HG02840 (cell line): ENCODE measurements around the gene DIPK2B.

ENCODE experiments used
- ATAC-seq: cut with Tn5 transposase; IDR thresholded peaks from one replicate; pipeline ENCODE4 v1.9.1; 2021; ENCODE audit warnings: mild to moderate bottlenecking, moderate library complexity, moderate number of reproducible peaks; ENCODE audit not compliant: unreplicated experiment, low FRiP score

DIPK2B gene

DNA sequence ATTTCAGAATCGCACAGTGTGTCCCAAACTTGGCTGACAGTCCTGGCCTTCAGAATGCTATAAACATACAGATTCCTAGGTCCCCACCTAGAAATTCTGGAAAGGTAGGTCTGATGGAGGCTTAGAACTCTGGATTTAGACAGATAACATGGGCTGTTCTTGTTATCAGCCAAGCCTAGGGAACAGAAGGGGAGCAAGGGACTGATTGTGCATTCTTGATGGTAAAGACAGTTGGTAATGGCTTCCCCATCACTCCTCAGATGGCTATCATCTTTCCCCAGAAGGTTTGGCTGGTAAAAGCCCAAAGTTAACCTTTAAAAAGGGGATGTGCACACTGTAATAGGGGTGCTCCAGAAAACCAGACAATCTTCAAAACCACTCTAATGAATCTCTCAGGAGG, 35.7 kb downstream of the DIPK2B start:
- ATAC-seq = no peak

DNA sequence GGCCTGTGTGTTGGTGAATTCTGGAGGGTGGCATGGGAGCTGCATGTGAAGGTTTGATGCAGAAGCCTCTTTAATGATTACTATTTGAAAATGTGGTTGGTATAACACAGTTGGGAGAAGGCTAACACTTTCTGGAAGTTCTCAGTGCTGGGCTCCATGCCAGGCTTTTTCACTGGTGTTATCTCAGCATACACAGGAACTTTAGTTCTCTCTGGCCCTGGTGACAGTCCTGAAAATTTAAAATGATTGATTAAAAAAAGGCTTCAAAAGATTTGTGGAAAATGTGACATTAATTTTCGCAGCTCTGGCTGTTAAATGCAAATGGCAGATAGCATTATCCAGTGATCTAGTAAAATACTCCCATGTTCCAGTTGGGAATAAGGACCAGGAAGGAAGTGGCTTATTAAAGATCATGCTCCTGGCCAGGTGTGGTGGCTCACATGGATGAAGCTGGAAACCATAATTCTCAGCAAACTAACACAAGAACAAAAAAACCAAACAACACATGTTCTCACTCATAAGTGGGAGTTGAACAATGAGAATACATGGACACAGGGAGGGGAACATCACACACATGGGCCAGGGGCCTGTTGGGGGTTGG, 36.6 kb downstream of the DIPK2B start:
- no peak for ATAC-seq

DNA sequence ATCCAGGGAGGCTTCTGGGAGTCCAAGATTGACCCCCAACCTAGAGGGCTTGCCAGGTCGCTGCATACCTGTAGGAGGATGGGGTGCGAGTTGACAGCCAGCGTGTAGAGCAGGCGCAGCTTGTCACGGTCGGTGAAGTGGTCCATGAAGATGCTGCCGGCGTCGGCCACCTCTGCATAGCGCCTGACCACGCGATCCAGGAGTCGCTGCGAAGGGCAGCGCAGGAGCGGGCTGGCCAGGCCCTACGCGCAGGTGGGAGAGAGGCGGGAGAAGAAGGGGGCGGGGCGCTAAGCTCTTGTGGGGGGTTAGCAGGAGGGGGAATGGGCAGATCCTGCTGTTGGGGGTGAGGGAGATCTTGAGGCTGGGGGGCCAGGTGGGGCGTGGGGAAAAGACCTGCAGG, 43.0 kb downstream of the DIPK2B start:
- ATAC-seq = no peak

DNA sequence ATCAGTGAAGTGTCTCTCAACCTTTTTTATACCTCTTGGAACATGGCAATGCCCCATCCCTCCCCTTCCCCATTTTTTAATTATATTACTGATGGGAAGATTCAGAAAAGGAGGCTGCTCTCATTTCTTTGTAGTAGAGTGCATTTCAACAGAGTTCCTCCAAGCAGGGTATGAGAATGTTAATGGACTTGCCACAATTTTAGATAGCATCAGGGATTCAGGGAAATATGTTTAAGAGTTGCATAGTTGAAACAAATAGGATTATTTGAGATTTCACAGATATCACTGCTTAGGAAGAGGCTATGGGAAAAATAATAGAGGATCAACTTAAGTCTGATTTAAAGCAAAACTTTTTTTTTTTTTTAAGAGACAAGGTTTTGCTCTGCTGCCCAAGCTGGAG, 46.2 kb downstream of the DIPK2B start:
- ATAC-seq = no peak

DNA sequence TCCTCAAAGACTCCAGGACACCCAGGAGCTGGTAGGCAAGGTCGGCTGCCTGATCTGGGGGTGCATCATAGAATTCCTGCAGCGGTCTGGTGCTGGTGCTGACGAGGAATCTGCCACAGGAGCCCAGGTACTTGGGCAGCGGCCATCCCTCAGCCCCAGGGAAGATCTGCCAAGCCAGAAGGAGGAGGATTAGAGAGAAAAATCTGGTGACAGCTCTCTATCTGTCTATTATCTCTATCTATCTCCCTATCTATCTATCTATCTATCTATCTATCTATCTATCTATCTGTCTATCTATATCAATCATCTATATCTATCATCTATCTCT, 46.7 kb downstream of the DIPK2B start:
- no peak for ATAC-seq
